ENCODE results near the gene JAK3.

Gene JAK3

DNA sequence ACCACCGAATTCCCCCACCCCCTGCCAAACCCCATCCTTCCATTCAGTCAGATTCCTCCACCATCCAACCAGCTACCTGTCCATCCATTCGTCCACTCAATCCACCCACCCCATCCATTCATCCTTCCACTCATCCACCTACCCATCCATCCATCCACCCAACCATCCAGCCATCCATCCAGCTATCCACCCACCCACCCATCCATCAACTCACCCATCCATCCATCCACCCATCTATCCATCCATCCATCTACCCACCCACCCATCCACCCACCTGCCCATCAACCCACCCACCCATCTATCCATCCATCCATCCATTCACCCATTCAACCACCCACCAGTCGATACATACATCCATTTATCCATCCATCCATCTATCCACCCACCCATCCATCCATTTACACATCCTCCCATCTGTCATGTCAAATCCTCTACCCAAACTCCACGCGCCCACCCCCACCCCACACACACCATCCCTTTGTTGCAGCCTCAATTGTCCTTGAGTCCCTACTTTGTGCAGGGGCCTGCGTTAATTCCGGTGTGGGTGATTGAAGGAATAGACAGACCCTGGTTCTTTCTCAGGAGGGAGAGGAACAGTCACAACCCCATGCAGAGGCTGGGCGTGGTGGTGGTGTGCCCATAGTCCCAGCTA is 18.7 kb upstream of the JAK3 start:
- DNase-seq (ENCODE audit: low read depth): no peak
- TF ChIP-seq, protein P1, sequence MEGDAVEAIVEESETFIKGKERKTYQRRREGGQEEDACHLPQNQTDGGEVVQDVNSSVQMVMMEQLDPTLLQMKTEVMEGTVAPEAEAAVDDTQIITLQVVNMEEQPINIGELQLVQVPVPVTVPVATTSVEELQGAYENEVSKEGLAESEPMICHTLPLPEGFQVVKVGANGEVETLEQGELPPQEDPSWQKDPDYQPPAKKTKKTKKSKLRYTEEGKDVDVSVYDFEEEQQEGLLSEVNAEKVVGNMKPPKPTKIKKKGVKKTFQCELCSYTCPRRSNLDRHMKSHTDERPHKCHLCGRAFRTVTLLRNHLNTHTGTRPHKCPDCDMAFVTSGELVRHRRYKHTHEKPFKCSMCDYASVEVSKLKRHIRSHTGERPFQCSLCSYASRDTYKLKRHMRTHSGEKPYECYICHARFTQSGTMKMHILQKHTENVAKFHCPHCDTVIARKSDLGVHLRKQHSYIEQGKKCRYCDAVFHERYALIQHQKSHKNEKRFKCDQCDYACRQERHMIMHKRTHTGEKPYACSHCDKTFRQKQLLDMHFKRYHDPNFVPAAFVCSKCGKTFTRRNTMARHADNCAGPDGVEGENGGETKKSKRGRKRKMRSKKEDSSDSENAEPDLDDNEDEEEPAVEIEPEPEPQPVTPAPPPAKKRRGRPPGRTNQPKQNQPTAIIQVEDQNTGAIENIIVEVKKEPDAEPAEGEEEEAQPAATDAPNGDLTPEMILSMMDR (IDR thresholded peaks at IDR 0.05; ENCODE audit: control insufficient read depth, insufficient read depth, low read depth, low read length, missing control alignments): no peak
- H3K4me3 ChIP-seq (ENCODE audit: control insufficient read depth, low read depth, low read length): no peak overlapping the region

DNA sequence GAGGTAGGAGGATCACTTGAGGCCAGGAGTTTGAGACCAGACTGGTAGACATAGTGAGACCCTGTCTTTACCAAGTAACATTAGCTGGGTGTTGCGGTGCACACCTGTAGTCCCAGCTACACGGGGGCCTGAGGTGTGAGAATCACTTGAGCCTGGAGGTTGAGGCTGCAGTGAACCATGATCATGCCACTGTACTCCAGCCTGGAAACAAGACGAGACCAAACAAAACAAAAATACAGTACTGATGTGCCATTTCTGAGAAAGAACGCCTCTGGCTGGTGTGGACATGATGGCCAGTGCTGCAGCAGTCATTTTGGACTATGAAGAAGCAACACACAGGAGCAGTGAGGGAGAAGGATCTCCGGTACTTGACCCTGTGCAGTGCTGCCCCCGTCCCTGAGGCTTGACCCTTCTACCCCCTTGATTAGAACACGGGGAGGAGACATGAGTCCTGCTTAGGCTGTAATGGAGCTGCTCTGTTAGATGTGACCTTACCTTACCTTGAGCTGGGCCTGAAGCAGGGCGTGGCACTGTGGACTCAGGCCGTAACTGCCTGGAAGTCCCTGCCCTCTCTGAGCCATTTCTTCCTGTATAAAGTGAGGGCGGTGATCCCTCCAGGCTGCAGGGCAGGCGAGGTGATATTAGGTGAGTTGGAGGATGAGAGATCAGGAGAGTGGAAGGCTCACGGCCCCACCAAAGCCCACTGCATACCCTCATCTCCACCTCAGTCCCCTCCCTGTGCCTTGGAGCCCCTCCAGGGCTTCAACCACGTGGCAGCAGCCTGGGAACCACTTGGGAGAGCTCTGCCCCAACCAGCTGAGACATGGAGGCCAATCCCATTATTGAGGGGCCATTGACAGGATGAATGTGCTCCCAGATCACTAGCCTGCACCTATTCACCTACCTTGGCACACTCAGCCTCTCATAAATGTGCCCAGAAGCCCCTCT is 17.9 kb upstream of the JAK3 start:
- DNase-seq (ENCODE audit: low read depth): no peak
- TF ChIP-seq, protein P1 (IDR thresholded peaks at IDR 0.05; ENCODE audit: control insufficient read depth, insufficient read depth, low read depth, low read length, missing control alignments): no peak
- H3K4me3 ChIP-seq (ENCODE audit: control insufficient read depth, low read depth, low read length): no peak overlapping the region

DNA sequence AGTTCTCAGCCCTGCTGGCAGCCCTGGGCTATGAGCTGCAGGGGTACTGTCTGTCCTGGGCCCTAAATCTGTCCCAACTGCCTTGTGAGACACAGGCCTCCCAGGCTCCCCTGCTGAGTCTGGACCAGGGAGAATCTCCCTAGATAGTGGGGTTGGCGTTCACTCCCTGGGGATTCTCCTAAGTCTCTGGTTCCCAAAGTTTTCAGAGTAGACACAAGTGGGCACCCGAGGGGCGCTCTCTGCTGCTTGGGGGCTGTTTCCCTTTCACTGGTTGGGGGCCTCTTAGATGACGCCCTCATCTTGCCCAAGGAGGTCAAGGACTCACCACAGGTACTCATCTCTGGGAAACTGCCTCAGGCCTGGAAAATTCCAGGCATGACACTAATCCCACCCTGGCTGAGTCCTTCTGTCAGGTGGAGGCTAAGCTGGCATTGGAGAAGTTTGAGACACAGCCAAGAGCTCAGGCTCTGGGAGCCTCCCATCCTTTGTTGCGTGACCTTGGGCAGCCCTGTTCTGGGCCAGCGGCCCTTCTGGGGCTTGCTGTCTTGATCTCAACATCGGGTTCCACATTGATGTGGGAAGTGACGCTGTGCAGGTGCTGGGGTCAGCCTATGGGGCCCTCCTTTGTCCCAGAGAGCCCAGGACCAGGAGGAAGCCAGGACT is 15.9 kb upstream of the JAK3 start:
- TF ChIP-seq, protein P1 (IDR thresholded peaks at IDR 0.05; ENCODE audit: control insufficient read depth, insufficient read depth, low read depth, low read length, missing control alignments): no peak
- H3K4me3 ChIP-seq (ENCODE audit: control insufficient read depth, low read depth, low read length): no peak overlapping the region
- no peak for DNase-seq (ENCODE audit: low read depth)

DNA sequence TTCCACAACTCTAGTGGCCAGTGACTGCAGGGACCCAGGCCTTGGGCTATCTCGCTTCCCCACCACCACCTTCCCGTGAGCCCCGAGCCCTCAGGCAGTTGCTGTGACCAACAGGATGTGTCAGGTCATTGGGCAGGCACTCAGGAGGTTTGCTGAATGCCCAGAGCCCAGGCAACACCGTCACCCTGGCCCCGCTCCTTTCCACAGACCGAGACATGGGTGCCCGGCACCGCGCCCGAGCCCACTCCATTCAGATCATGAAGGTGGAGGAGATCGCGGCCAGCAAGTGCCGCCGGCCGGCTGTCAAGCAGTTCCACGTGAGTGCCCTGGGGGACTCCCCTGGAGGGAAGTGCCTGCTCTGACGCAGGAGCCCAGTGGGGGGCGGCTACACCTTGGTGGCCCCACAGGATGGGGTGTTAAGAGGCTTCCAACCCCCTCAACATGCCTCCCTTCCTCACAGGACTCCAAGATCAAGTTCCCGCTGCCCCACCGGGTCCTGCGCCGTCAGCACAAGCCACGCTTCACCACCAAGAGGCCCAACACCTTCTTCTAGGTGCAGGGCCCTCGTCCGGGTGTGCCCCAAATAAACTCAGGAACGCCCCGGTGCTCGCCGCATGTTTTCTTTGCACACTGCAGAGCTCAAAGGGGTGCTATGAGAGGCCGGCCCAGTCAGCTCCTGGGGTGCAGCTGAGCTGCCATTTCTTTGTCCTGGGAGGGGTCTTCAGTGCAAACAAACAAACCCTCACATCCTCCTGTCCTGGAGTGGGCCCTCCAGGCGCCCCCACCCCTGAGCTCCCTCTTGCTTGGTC is 15.1 kb upstream of the JAK3 start:
- DNase-seq (ENCODE audit: low read depth): no peak
- no peak overlapping the region for H3K4me3 ChIP-seq (ENCODE audit: control insufficient read depth, low read depth, low read length)
- TF ChIP-seq, protein P1 (IDR thresholded peaks at IDR 0.05; ENCODE audit: control insufficient read depth, insufficient read depth, low read depth, low read length, missing control alignments): no peak

DNA sequence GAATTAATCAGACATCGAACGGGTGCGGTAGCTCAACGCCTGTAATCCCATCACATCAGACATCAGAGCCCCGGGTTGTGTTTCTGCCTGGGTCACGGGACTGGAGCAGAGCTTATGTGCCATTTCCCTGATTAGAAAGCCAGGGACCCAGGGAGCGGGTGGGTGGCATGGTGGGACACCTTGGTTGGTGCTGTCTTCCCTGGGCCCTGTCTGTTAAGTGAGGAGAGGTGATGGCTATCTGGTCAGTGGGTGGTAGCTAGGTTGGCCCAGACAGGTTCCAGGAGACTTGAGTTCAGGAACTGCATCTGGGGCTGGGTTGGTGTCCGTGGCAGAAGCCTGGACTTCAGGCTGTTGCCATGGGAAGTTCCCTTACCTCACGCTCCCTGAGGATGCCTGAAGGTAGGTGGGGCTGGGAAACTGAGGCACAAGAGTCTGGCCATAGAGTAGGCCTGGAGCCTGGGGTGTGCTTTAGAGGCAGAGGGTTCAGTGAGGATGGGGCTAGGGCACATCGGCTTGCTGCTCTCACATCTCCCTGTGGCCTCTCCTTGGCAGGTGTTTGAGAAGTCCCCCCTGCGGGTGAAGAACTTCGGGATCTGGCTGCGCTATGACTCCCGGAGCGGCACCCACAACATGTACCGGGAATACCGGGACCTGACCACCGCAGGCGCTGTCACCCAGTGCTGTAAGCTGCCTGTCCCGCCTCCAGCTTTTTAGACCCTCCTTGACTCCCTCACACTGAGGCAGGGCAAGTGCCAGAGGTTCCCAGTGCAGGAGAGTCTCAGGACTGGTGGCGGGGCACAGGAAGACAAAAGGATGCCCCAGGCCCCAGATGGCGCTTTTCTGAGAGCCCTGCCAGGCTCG is 14.0 kb upstream of the JAK3 start:
- no peak for DNase-seq (ENCODE audit: low read depth)
- TF ChIP-seq, protein P1 (IDR thresholded peaks at IDR 0.05; ENCODE audit: control insufficient read depth, insufficient read depth, low read depth, low read length, missing control alignments): no peak
- H3K4me3 ChIP-seq (ENCODE audit: control insufficient read depth, low read depth, low read length): peak overlapping the region; percentile 95
